Esophagus muscularis mucosa (tissue), 4 donors: ENCODE measurements around the gene LRTM2.

ENCODE experiments used
- EP300 ChIP-seq: sonication (generic); formaldehyde crosslinking; IDR thresholded peaks from one replicate; pipeline ENCODE4 v1.6.1; 2017; ENCODE audit warnings: antibody characterized with exemption
- POLR2A ChIP-seq: fragments of 450-650 bp; IDR thresholded peaks from one replicate; pipeline ENCODE4 v1.6.1; 2017; ENCODE audit warnings: antibody characterized with exemption, moderate library complexity, mild to moderate bottlenecking, low read depth
- TF ChIP-seq, protein P1 (sequence below), 3 experiments: fragments of 200-600 bp in 2 of 3; fragments of 450-650 bp in 1 of 3; sonication (generic) in 2 of 3; IDR thresholded peaks; one replicate each; pipeline ENCODE4 v1.5.1; 2017 to 2019; ENCODE audit warnings: antibody characterized with exemption in 3 of 3, mild to moderate bottlenecking in 2 of 3, moderate library complexity in 1 of 3

- TF ChIP-seq, protein P1, sequence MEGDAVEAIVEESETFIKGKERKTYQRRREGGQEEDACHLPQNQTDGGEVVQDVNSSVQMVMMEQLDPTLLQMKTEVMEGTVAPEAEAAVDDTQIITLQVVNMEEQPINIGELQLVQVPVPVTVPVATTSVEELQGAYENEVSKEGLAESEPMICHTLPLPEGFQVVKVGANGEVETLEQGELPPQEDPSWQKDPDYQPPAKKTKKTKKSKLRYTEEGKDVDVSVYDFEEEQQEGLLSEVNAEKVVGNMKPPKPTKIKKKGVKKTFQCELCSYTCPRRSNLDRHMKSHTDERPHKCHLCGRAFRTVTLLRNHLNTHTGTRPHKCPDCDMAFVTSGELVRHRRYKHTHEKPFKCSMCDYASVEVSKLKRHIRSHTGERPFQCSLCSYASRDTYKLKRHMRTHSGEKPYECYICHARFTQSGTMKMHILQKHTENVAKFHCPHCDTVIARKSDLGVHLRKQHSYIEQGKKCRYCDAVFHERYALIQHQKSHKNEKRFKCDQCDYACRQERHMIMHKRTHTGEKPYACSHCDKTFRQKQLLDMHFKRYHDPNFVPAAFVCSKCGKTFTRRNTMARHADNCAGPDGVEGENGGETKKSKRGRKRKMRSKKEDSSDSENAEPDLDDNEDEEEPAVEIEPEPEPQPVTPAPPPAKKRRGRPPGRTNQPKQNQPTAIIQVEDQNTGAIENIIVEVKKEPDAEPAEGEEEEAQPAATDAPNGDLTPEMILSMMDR (IDR thresholded peaks at IDR 0.05) = no peak
- TF ChIP-seq EP300 (no peak), POLR2A (no peak)
Observed at GRCh38 chr12:1851151-1851701, 30.9 kb downstream of the LRTM2 start.
